Forelimb muscle (tissue), 1 donor: ENCODE results near the gene CD2. TPM values are rescaled to one million over a fixed set of nuclear protein-coding genes. Genes with fewer than 3 reads are reported as not detected.

Experiments used
- DNase-seq: peaks from one replicate; pipeline ENCODE4 v3.0.0-alpha.2; 2013; ENCODE audit warnings: low read depth
- polyA plus RNA-seq: library from polyadenylated mRNA; unstranded; fragments of 120-200 nt; gene quantifications from one replicate; pipeline ENCODE4 v1.2.1, GENCODE V29; 2013; ENCODE audit not compliant: insufficient read length

Gene CD2, protein sequence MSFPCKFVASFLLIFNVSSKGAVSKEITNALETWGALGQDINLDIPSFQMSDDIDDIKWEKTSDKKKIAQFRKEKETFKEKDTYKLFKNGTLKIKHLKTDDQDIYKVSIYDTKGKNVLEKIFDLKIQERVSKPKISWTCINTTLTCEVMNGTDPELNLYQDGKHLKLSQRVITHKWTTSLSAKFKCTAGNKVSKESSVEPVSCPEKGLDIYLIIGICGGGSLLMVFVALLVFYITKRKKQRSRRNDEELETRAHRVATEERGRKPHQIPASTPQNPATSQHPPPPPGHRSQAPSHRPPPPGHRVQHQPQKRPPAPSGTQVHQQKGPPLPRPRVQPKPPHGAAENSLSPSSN
- 0.29 TPM for polyA plus RNA-seq

DNA sequence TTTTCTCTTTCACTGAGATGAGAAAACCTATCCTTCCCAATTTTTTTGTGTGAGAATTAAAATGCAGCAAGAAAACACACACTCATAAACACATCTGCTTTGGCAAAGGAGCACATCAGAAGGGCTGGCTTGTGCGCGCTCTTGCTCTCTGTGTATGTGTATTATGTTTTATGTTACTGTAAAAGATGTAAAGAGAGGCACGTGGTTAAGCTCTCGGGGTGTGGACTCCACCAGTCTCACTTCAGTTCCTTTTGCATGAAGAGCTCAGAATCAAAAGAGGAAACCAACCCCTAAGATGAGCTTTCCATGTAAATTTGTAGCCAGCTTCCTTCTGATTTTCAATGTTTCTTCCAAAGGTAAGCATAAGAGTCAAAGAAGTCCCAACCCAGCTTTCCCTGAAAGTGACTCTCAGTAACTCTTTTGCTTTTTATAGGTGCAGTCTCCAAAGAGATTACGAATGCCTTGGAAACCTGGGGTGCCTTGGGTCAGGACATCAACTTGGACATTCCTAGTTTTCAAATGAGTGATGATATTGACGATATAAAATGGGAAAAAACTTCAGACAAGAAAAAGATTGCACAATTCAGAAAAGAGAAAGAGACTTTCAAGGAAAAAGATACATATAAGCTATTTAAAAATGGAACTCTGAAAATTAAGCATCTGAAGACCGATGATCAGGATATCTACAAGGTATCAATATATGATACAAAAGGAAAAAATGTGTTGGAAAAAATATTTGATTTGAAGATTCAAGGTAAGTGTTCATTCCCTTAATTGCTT lies at the start of gene CD2:
CD2 (plus strand) TSS at position 233 of the 780 bp plus-strand sequence; CDS start at position 296, 63 bp downstream.
- DNase-seq, result no peak

DNA sequence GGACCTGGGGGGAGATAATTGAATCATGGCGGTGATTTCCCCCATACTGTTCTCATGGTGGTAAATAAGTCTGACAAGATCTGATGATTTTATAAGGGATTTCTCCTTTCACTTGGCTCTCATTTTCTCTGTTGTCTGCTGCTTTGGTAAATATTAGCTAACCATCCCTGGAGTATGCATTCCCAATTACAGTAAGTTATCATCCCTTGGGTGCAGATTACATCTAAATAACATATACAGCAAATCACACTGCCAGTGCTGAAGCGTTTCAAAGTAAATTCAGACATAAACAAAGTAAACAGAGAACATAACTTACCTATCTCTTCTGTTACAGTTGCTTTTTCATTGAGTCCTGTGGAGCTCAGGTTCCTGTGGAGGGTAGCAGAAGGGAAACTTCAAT lies 48.1 kb upstream of the CD2 start:
- DNase-seq, result no peak

DNA sequence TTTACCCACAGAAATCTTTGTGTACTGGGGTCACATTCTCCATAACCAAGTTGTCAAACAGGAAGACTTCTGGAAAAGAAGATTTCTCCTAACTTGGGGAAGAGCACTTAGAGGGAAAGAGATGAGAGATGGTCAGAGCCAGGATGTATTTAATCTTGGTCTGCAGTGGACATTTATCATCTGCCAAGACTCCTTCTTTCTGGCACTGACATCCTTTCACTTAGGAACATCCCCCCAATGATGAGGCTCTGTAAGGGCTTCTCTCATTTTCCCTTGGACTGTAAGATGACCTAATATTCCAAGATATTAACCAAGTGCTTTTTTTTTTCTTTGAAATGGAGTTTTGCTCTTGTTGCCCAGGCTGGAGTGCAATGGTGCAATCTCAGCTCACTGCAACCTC lies 47.4 kb upstream of the CD2 start:
- no peak for DNase-seq

- no peak for DNase-seq
These were observed 45.9 kb upstream of the CD2 start for GRCh38 chr1:116708255-116708900.

- no peak for DNase-seq
These were observed 44.5 kb upstream of the CD2 start for GRCh38 chr1:116709666-116710167.

GRCh38 chr1:116710420-116711262 lies 43.6 kb upstream of the CD2 start:
- no peak for DNase-seq

DNA sequence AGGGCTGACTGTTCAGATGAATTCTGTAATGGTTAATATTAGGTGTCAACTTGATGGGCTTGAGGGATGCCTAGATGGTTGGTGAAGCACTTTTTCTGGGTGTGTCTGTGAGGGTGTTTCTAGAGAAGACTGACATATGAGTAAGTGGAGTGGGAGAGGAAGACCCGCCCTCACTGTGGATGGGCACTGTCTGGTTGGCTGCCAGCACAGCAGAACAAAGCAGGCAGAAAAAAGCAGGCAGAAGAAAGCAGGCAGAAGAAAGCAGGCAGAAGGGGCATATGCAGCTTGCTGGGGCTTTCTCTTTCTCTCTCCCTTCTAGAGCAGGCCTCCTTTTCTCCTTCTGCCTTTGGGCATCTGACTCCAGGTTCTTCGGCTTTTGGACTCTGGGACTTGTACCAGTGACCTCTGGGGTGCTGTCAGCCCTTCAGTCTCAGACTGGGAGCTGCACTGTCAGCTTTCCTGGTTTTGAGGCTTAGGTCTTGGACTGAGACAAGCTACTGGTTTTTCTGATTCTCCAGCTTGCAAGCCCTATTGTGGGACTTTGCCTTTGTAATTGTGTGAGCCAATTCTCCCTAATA lies 42.9 kb upstream of the CD2 start:
- DNase-seq, result no peak

GRCh38 chr1:116712510-116712909 lies 41.7 kb upstream of the CD2 start:
- DNase-seq, result no peak

DNA sequence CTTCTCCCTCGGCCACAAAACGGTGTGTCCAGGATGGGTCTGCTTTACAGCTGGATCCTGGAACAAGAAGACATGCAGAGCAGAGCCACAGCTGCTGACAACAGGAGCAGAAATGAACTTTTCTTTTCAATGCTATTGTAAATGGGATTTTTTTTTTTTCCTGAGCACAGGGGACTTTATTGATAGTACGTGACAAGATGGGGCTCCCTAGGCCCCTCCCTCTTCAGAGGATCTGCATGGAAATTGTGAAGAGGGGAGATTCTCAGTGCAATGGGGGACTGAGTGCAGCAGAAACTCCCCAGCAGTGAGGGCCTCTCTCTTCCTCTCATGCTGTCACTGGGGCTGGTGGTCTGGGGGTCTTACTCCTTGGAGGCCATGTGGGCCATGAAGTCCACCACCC lies 40.8 kb upstream of the CD2 start:
- no peak for DNase-seq

DNA sequence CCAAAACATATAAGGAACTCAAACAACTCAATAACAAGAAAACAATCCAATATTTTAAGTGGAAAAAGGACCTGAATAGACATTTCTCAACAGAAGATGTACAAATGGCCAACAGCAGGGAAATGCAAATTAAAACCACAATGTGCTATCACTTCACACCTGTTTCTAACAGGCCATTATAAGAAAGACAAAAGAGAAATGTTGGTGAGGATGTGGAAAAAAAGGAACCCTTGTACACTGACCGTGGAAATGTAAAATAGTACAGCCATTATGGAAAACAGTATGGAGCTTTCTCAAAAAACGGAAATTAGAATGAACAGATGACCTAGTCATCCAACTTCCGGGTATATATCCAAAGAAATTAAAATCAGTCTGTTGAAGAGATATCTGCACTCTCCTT lies 37.8 kb upstream of the CD2 start:
- DNase-seq, result no peak

DNA sequence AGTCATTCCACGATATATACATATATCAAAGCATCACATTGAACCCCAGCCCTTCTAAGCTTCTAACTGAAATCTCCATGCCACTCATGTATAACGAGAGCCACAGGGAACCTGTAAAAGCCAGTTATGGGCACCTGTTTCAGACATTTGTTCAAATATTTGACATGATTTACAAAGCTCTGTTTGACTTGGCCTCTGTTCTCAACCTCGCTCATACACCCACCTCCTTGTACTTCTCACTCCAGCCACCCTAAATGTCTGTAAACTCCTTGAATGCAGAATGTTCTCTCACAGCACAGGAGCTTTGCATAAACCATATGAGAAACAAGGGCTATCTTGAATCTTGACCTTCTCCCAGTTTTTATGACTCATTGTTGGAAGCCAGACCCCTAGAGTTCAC lies 36.9 kb upstream of the CD2 start:
- DNase-seq, result no peak

- no peak for DNase-seq
These were observed 33.7 kb upstream of the CD2 start for GRCh38 chr1:116720364-116721038.

- no peak for DNase-seq
These were observed 33.2 kb upstream of the CD2 start for GRCh38 chr1:116721039-116721405.

DNA sequence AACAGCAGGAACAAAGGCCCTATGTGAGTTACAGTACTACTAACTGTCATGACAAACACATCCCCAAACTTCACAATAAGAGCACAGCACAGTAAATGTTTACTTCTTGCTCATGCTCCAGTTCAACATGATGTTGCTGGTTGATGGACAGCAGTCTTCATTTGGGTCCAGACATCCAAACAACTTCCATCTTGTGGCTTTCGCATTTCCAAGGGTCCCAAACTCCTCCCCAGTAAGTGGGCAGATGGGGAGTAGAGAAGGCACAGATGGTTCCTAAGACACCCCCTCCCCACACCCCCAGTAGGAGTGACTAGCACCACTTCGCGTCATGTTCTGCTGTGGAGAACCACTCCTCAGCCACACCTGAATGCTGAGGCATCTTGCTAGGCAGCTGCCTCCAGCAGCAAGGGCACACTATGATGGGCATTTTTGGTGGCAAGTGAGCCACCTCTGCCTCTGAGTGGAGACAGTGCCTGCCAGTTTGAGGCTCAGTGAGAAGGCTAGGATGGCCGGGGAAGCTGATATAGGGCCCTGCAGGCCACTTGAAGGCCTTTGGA lies 32.7 kb upstream of the CD2 start:
- DNase-seq, result no peak

DNA sequence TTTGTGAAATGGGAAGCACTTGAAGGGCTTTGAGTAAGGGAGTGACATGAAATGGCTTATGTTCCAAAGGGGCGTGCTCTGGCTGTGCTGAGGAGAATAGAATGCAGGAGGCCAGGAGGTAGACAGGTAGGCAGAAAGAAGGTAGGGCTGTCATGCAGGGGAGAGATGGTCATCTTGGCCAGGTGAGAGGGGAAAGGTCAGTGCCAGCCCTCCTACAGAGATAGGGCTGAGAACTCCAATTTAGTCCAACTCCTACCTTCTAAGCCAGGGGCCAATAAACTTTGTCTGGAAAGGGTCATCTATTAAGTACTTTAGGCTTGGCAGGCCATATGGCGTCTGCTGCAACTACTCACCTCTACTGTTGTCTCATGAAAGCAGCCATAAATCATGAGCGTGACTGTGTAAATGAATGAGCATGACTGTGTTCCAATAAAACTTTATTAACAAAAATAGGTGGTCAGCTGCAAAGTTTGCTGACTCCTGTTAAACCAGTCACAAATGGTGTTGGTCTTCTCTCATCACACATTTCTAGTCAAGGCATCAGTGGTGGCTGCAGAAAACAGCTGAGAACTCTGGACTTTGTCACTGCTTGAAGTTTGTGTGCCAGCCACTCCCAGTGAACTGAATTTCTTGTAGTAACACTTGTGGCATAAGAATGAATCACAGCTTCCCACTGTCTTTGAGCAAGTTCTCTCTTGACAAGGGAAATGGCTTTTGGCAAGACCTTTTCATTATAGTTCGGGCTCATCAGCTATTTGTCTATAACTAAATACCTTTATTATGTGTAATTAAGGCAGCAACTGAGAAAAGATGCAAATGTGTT lies 32.0 kb upstream of the CD2 start:
- DNase-seq, result no peak

DNA sequence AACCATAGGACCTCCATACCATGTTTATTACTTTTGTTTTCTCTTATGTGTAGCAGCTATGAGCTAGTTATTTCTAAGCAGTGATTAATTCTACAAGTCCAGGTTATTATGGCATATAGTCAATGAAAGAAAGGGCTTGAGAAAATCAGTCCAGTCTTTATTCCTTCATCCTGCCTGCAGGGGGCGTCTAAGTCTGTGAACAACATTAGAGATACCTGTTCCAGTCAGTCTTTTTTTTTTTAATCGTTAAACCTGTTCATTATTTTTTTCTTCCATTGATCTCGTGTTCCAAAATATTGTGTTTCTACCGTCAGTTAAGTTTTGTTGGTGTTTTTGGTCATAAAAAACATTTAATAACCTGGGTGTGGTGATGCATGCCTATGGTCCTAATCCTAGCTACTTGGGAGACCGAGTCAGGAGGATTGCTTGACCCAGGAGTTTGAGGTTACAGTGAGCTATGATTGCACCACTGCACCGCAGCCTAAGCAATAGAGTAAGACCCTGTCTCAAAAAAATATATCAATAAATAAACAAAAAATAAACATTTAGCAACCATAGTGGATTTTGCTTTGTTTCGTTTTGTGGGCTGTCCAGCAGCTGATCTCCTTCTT lies 29.4 kb upstream of the CD2 start:
- DNase-seq, result no peak

- DNase-seq, result no peak
These were observed 28.4 kb upstream of the CD2 start for GRCh38 chr1:116725798-116726197.

DNA sequence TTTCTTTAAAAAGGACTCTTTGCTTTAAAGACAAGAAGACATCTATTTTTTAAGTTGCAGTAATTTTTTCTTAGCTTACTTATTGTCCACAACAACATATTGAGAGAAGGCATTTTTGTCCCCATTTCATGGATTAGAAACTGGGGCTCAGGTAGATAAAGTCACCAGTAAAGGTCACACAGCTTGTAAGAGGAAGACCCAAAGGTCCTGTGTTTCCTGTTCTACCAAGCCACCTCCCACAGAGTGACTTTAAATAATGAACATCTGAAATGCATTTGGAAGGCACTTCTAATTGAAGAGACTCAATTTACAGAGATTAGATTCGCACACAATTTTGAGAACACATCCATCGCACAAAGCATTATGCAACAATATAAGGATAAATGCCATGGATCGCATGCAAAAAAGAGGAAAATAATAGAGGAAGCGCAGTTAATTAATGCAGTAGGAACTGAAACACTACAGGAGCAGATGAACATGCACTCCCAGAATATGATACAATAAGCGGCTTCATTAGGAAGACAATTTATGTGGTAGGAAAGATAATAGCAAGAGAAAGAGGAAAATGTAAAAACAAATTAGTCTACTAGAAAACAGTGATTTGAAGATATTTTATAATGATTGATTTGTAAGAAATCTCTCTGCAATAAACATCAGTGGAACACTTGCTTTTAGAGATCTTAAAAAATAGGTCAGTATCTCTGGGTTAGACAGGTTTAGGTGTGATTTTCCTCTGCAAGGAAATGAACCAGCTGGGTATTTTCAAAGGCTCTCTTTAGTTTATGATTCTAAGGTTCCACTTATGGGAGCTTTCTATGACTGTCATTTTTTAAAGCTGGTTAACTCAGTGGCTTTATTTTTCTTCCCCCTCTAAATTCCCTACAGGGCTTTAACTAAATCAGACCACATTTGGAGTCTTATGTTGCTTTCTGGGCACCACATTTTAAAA lies 27.1 kb upstream of the CD2 start:
- DNase-seq, result no peak
